GM18867 (cell line): Measurements from ENCODE around the gene PIK3R3.

Experiments used
- ATAC-seq: cut with Tn5 transposase; IDR thresholded peaks from one replicate; pipeline ENCODE4 v1.9.1; 2021; ENCODE audit warnings: mild to moderate bottlenecking, moderate library complexity; ENCODE audit not compliant: unreplicated experiment

PIK3R3 gene

GRCh38 chr1:46030876-46031660 lies 101.4 kb downstream of the PIK3R3 start:
- no peak for ATAC-seq

- ATAC-seq = no peak
These were observed 102.2 kb downstream of the PIK3R3 start for GRCh38 chr1:46030074-46030870.

- ATAC-seq = no peak
These were observed 104.4 kb downstream of the PIK3R3 start for GRCh38 chr1:46027788-46028573.

- ATAC-seq = no peak
These were observed 105.9 kb downstream of the PIK3R3 start for GRCh38 chr1:46026531-46026930.

- ATAC-seq = no peak
These were observed 111.1 kb downstream of the PIK3R3 start for GRCh38 chr1:46021046-46021996.

GRCh38 chr1:46020010-46020409 lies 112.4 kb downstream of the PIK3R3 start:
- no peak for ATAC-seq

GRCh38 chr1:46019348-46019747 lies 113.1 kb downstream of the PIK3R3 start:
- ATAC-seq = no peak

- no peak for ATAC-seq
These were observed 114.4 kb downstream of the PIK3R3 start for GRCh38 chr1:46017876-46018503.

GRCh38 chr1:46013581-46013980 lies 118.8 kb downstream of the PIK3R3 start:
- no peak for ATAC-seq

GRCh38 chr1:46012236-46012635 lies 120.2 kb downstream of the PIK3R3 start:
- no peak for ATAC-seq

- ATAC-seq = no peak
These were observed 121.2 kb downstream of the PIK3R3 start for GRCh38 chr1:46011121-46011695.

GRCh38 chr1:46010611-46011010 lies 121.8 kb downstream of the PIK3R3 start:
- ATAC-seq = no peak

GRCh38 chr1:46008585-46008984 lies 123.8 kb downstream of the PIK3R3 start:
- ATAC-seq = no peak

- ATAC-seq = no peak
These were observed 126.8 kb downstream of the PIK3R3 start for GRCh38 chr1:46005594-46005993.

- ATAC-seq = no peak
These were observed 127.9 kb downstream of the PIK3R3 start for GRCh38 chr1:46004492-46004891.

- ATAC-seq = no peak
These were observed 129.1 kb downstream of the PIK3R3 start for GRCh38 chr1:46003315-46003714.

GRCh38 chr1:46002551-46003150 lies 129.8 kb downstream of the PIK3R3 start:
- no peak for ATAC-seq

- ATAC-seq = no peak
These were observed 131.2 kb downstream of the PIK3R3 start for GRCh38 chr1:46001081-46001785.
